IMR-90 (cell line): ENCODE data around the gene GNG12. TPM values are rescaled to one million over a fixed set of nuclear protein-coding genes. Genes with fewer than 3 reads are reported as not detected.

Experiments used
- ATAC-seq: fragments of 200-7000 bp; cut with Tn5 transposase; 2 replicates; pipeline ENCODE4 v1.9.1; 2020; ENCODE audit warnings: low read depth, mild to moderate bottlenecking, moderate library complexity
- BruUV-seq: library from RNA; stranded (reverse); fragments of 400-500 nt; replicated peaks from 2 replicates; lab custom pipeline; 2021; lab: Mats Ljungman, UMichigan
- CTCF ChIA-PET: fragments of 300-600 bp; formaldehyde crosslinking; extraction: SDS; loops from one replicate; lab custom pipeline; 2021; ENCODE audit warnings: antibody characterized with exemption; lab: Yijun Ruan, JAX
- POLR2A ChIA-PET: fragments of 300-600 bp; sonication (Branson Sonifier 250); formaldehyde crosslinking; loops from one replicate; lab custom pipeline; 2022; ENCODE audit warnings: antibody characterized with exemption; ENCODE audit not compliant: unreplicated experiment; lab: Charles Lee
- DNase-seq: peaks from one replicate; pipeline ENCODE4 v3.0.0; 2013
- H2AFZ ChIP-seq: replicated peaks from 2 replicates; pipeline ENCODE3; 2013; ENCODE audit warnings: low read length, mild to moderate bottlenecking; ENCODE audit not compliant: poor library complexity
- H2AK5ac ChIP-seq: 2 replicates; pipeline ENCODE4 v1.6.1; 2013; ENCODE audit warnings: low read depth, low read length, inconsistent platforms
- H2AK9ac ChIP-seq: replicated peaks from 2 replicates; pipeline ENCODE3; 2013; ENCODE audit warnings: mild to moderate bottlenecking, low read depth, low read length, moderate library complexity; ENCODE audit not compliant: poor library complexity
- H2BK120ac ChIP-seq: 2 replicates; pipeline ENCODE4 v1.6.1; 2013; ENCODE audit warnings: low read depth, low read length, inconsistent platforms
- H2BK15ac ChIP-seq: 3 replicates; pipeline ENCODE4 v1.6.1; 2013; ENCODE audit warnings: low read depth, low read length, inconsistent platforms
- H2BK20ac ChIP-seq: 2 replicates; pipeline ENCODE4 v1.6.1; 2013; ENCODE audit warnings: low read depth, mild to moderate bottlenecking, inconsistent platforms, low read length, moderate library complexity
- H2BK5ac ChIP-seq: 2 replicates; pipeline ENCODE4 v1.6.1; 2013; ENCODE audit warnings: mild to moderate bottlenecking, low read depth, low read length, inconsistent platforms; ENCODE audit not compliant: poor library complexity, severe bottlenecking
- H3K14ac ChIP-seq: replicated peaks from 2 replicates; pipeline ENCODE4 v1.6.1; 2013; ENCODE audit warnings: low read depth, low read length, inconsistent platforms
- H3K18ac ChIP-seq: 2 replicates; pipeline ENCODE4 v1.6.1; 2013; ENCODE audit warnings: low read depth, low read length, control low read depth
- H3K23ac ChIP-seq: 2 replicates; pipeline ENCODE4 v1.6.1; 2013; ENCODE audit warnings: low read depth, low read length, inconsistent platforms
- H3K27ac ChIP-seq: 2 replicates; pipeline ENCODE4 v1.5.1; 2013; ENCODE audit warnings: mild to moderate bottlenecking, control low read depth, low read length; ENCODE audit not compliant: insufficient read depth
- H3K27me3 ChIP-seq: 2 replicates; pipeline ENCODE4 v1.6.1; 2013; ENCODE audit warnings: low read length; ENCODE audit not compliant: control insufficient read depth, insufficient read depth
- H3K36me3 ChIP-seq: 2 replicates; pipeline ENCODE4 v1.6.1; 2013; ENCODE audit warnings: low read length, mixed read lengths; ENCODE audit not compliant: control insufficient read depth, insufficient read depth
- H3K4ac ChIP-seq: 2 replicates; pipeline ENCODE4 v1.6.1; 2013; ENCODE audit warnings: low read depth, low read length, inconsistent platforms
- H3K4me1 ChIP-seq: 2 replicates; pipeline ENCODE4 v1.6.1; 2013; ENCODE audit warnings: low read length, mixed read lengths; ENCODE audit not compliant: control insufficient read depth, insufficient read depth
- H3K4me2 ChIP-seq: 2 replicates; pipeline ENCODE4 v1.6.1; 2013; ENCODE audit warnings: low read depth, mild to moderate bottlenecking, control low read depth, low read length, moderate library complexity
- H3K4me3 ChIP-seq: 2 replicates; pipeline ENCODE4 v1.5.1; 2013; ENCODE audit warnings: low read depth, mild to moderate bottlenecking, control low read depth, low read length, moderate library complexity; ENCODE audit not compliant: insufficient read depth
- H3K56ac ChIP-seq: 2 replicates; pipeline ENCODE4 v1.6.1; 2013; ENCODE audit warnings: low read length, inconsistent platforms; ENCODE audit not compliant: insufficient read depth; ENCODE audit errors: extremely low read depth
- H3K79me1 ChIP-seq, 2 experiments: 2 replicates each; pipeline ENCODE4 v1.6.1; 2013; ENCODE audit warnings: low read length in 2 of 2, inconsistent platforms in 1 of 2, low read depth in 1 of 2
- H3K9ac ChIP-seq: 2 replicates; pipeline ENCODE4 v1.6.1; 2013; ENCODE audit warnings: low read depth, low read length, control low read depth
- H3K9me1 ChIP-seq: 2 replicates; pipeline ENCODE4 v1.6.1; 2013; ENCODE audit warnings: low read length, inconsistent platforms; ENCODE audit not compliant: insufficient read depth
- H3K9me3 ChIP-seq: 2 replicates; pipeline ENCODE4 v1.6.1; 2013; ENCODE audit warnings: low read length; ENCODE audit not compliant: control insufficient read depth, insufficient read depth
- H4K20me1 ChIP-seq: 2 replicates; pipeline ENCODE4 v1.6.1; 2013; ENCODE audit warnings: low read length, inconsistent platforms; ENCODE audit not compliant: insufficient read depth
- H4K5ac ChIP-seq: 2 replicates; pipeline ENCODE4 v1.6.1; 2013; ENCODE audit warnings: mild to moderate bottlenecking, low read depth, low read length, control low read depth
- H4K8ac ChIP-seq, 2 experiments: 2 replicates each; pipeline ENCODE4 v1.6.1; 2013; ENCODE audit warnings: low read depth in 2 of 2, low read length in 2 of 2, control low read depth in 1 of 2, inconsistent platforms in 1 of 2
- H4K91ac ChIP-seq: 2 replicates; pipeline ENCODE4 v1.6.1; 2013; ENCODE audit warnings: low read depth, low read length, inconsistent platforms; ENCODE audit not compliant: insufficient read depth
- BHLHE40 ChIP-seq: fragments of 150-350 bp; IDR thresholded peaks from 2 replicates; pipeline ENCODE4 v1.6.1; 2016; ENCODE audit warnings: mild to moderate bottlenecking, low read depth, low read length
- CEBPB ChIP-seq: IDR thresholded peaks from 2 replicates; pipeline ENCODE4 v1.6.1; 2012; ENCODE audit warnings: low read depth, low read length, improper control_type of control experiment
- CHD1 ChIP-seq: IDR thresholded peaks from 2 replicates; pipeline ENCODE4 v1.6.1; 2012; ENCODE audit warnings: low read depth, low read length, improper control_type of control experiment
- ELK1 ChIP-seq: fragments of 150-350 bp; IDR thresholded peaks from 2 replicates; pipeline ENCODE4 v1.6.1; 2016; ENCODE audit warnings: low read depth, mild to moderate bottlenecking, low read length, moderate library complexity, borderline replicate concordance
- FOS ChIP-seq: fragments of 150-350 bp; IDR thresholded peaks from 2 replicates; pipeline ENCODE4 v1.6.1; 2016; ENCODE audit warnings: low read depth, low read length
- MAFK ChIP-seq: IDR thresholded peaks from 2 replicates; pipeline ENCODE4 v1.6.1; 2012; ENCODE audit warnings: low read depth, low read length, improper control_type of control experiment
- MAZ ChIP-seq: IDR thresholded peaks from 2 replicates; pipeline ENCODE4 v1.6.1; 2012; ENCODE audit warnings: low read depth, mild to moderate bottlenecking, low read length, improper control_type of control experiment, moderate library complexity, borderline replicate concordance
- MXI1 ChIP-seq: IDR thresholded peaks from 2 replicates; pipeline ENCODE4 v1.6.1; 2012; ENCODE audit warnings: low read depth, mild to moderate bottlenecking, low read length, moderate library complexity, borderline replicate concordance
- NFE2L2 ChIP-seq: fragments of 150-350 bp; IDR thresholded peaks from 2 replicates; pipeline ENCODE4 v1.6.1; 2016; ENCODE audit warnings: low read depth, mild to moderate bottlenecking, low read length
- POLR2A ChIP-seq: IDR thresholded peaks from 2 replicates; pipeline ENCODE4 v1.6.1; 2012; ENCODE audit warnings: mild to moderate bottlenecking, low read depth, low read length
- RAD21 ChIP-seq: IDR thresholded peaks from 2 replicates; pipeline ENCODE4 v1.6.1; 2012; ENCODE audit warnings: low read length, improper control_type of control experiment
- RCOR1 ChIP-seq: IDR thresholded peaks from 2 replicates; pipeline ENCODE4 v1.6.1; 2012; ENCODE audit warnings: mild to moderate bottlenecking, low read length, improper control_type of control experiment; ENCODE audit not compliant: insufficient replicate concordance
- RFX5 ChIP-seq: IDR thresholded peaks from 2 replicates; pipeline ENCODE4 v1.8.0; 2012; ENCODE audit warnings: low read depth, mild to moderate bottlenecking, low read length, moderate library complexity
- WGBS, 2 experiments: methylation state at CpG; one replicate each; pipeline versions ENCODE4 v1.1.5 to v1.1.7; 2013; ENCODE audit warnings: missing lambda C conversion rate in 2 of 2; ENCODE audit not compliant: insufficient read length in 1 of 2; ENCODE audit errors: extremely low coverage in 2 of 2; 5-methylcytosine and 5-hydroxymethylcytosine counted together
- dilution Hi-C: fragments of 300-500 bp; cut with HindIII; formaldehyde crosslinking; loops from one replicate; pipeline ENCODE4 v1.14.3; 2018; ENCODE audit warnings: low sequenced_read_pairs; ENCODE audit not compliant: unreplicated experiment
- in situ Hi-C: fragments of 300-500 bp; cut with MboI; formaldehyde crosslinking; loops from 3 replicates; pipeline ENCODE4 v1.14.3; 2019; ENCODE audit warnings: low sequenced_read_pairs, inconsistent platforms, mixed read lengths
- intact Hi-C: fragments of 100-400 bp; cut with micrococcal nuclease; formaldehyde crosslinking; loops from 2 replicates; pipeline ENCODE4 v1.10.0; 2022
- polyA plus RNA-seq, 3 experiments: library from polyadenylated mRNA; depleted of rRNA; stranded (reverse); fragments of >200 nt; gene quantifications; 2 replicates each; pipeline ENCODE4 v1.2.3, GENCODE V29; 2012; ENCODE audit warnings: low replicate concordance in 1 of 3
- total RNA-seq: library from RNA; depleted of rRNA; stranded (reverse); fragments of >200 nt; gene quantifications from 2 replicates; pipeline ENCODE4 v1.2.3, GENCODE V29; 2012

GNG12 gene
- total and polyA plus RNA-seq, 2 of the 4 experiments (the other 2 are of a cell fraction): 92.3 to 132 TPM

DNA sequence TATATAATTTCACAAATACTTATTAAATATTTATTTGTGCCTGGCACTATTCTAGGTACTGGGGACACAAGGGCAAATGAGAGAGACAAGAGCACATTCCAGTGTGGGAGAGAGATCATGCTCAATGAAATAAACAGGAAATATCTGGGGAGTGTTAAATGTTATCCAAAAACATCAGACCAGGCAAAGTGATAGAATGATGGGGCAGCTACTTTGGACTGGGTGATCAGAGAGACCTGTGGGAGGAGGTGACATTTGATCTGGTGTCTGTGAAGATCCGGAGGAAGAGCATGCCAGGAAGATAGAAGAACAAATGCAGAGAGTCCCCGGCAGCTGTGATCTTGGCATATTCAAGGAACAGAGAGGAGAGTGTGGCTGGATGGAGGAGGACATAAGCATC, 27.5 kb upstream of the GNG12 start:
- no peak overlapping the region for H3K4me3 ChIP-seq
- ChIA-PET CTCF (interaction anchor here (1.3 kb wide), 1 partner anchor 255 kb away, joined by 3 read pairs; no protein-coding TSS in a partner anchor), POLR2A (no interaction called here)
- in situ Hi-C loops: no loop called here
- no peak overlapping the region for H3K4ac ChIP-seq
- no peaks in the 10 kb centered on the region; the same call in 1 of the 2 replicates for H3K9me1 ChIP-seq
- no peak overlapping the region for H2AK5ac ChIP-seq
- H4K5ac ChIP-seq: no peak overlapping the region
- TF ChIP-seq RCOR1: no peak
- no peak for TF ChIP-seq FOS
- TF ChIP-seq ELK1: no peak
- no peak for TF ChIP-seq NFE2L2
- TF ChIP-seq BHLHE40: no peak
- no peak for TF ChIP-seq POLR2A
- TF ChIP-seq RFX5: no peak
- no peak for TF ChIP-seq MAZ
- TF ChIP-seq CEBPB: no peak
- no peak for TF ChIP-seq RAD21
- no peak for TF ChIP-seq MAFK
- TF ChIP-seq MXI1: no peak
- TF ChIP-seq CHD1: no peak
- DNase-seq (no peak), ATAC-seq (peak; percentile 34)
- H2BK5ac ChIP-seq: no peak overlapping the region
- H3K36me3 ChIP-seq: no peaks in the 10 kb centered on the region
- H3K9ac ChIP-seq: no peak overlapping the region
- no peaks in the 10 kb centered on the region for H3K27me3 ChIP-seq
- 0% methylated on average over 1 of the region's 2 CpGs; no CpG with 5 or more reads in 1 of the 2 experiments for WGBS, 2 experiments
- no peak overlapping the region for H4K8ac ChIP-seq
- H2AK9ac ChIP-seq: no peak overlapping the region
- H4K91ac ChIP-seq: no peak overlapping the region
- H3K4me1 ChIP-seq: peaks cover 7% of the 10 kb centered on the region
- H2BK15ac ChIP-seq: 0 out of 3 replicates have a peak overlapping the region, but pooled peaks have one; percentile 1
- no peaks in the 10 kb centered on the region for H3K9me3 ChIP-seq
- H2BK20ac ChIP-seq: no peak overlapping the region
- H3K4me2 ChIP-seq: no peak overlapping the region
- no peak overlapping the region for H2AFZ ChIP-seq
- H4K20me1 ChIP-seq: no peaks in the 10 kb centered on the region
- H3K18ac ChIP-seq: no peak overlapping the region
- H2BK120ac ChIP-seq: no peak overlapping the region
- dilution Hi-C loops: no loop called here
- H3K27ac ChIP-seq: no peak overlapping the region
- H3K14ac ChIP-seq: no peak overlapping the region
- no peak overlapping the region for H3K56ac ChIP-seq
- intact Hi-C loops: no loop called here
- BruUV-seq: no TSS peak
- no peaks in the 10 kb centered on the region for H3K79me1 ChIP-seq
- no peak overlapping the region for H3K23ac ChIP-seq
